ENCODE measurements around the gene ABHD16A.

Gene ABHD16A

GRCh38 chr6:31707701-31708100, 4.6 kb upstream of the ABHD16A start:
- Histone ChIP-seq H2AFZ (ENCODE audit: low read length) (no peak overlapping the region), H3K9me2 (replicated peaks; ENCODE audit: low read depth, low read length) (no peaks in the 10 kb centered on the region), H4K20me1 (ENCODE audit: insufficient read depth, low read length, poor library complexity, severe bottlenecking) (no peaks in the 10 kb centered on the region), H3K9me3 (ENCODE audit: insufficient read depth, low read depth, low read length) (no peaks in the 10 kb centered on the region), H3K4me1 (ENCODE audit: insufficient read depth, low read length, poor library complexity, severe bottlenecking) (peaks cover 19% of the 10 kb centered on the region), H3K79me2 (ENCODE audit: insufficient read depth, low read length) (peaks cover under 1% of the 10 kb centered on the region; the same call in 1 of the 2 replicates), H3K36me3 (ENCODE audit: insufficient read depth, low read length) (no peaks in the 10 kb centered on the region), H3F3A (ENCODE audit: low read depth) (no peaks in the 10 kb centered on the region), H3K27me3 (ENCODE audit: insufficient read depth, low read length, poor library complexity, severe bottlenecking) (no peaks in the 10 kb centered on the region), H3K9ac (ENCODE audit: low read depth, low read length, poor library complexity, severe bottlenecking) (no peak overlapping the region), H3K4me2 (ENCODE audit: low read depth, low read length, poor library complexity, severe bottlenecking) (no peak overlapping the region), H3K4me3 (ENCODE audit: low read length, poor library complexity, severe bottlenecking) (no peak overlapping the region)
- TF ChIP-seq CTCF (conservative IDR thresholded peaks at IDR 0.05; ENCODE audit: low read length) (no peak), EZH2phosphoT487 (IDR thresholded peaks at IDR 0.05; ENCODE audit: borderline replicate concordance) (no peak)

DNA sequence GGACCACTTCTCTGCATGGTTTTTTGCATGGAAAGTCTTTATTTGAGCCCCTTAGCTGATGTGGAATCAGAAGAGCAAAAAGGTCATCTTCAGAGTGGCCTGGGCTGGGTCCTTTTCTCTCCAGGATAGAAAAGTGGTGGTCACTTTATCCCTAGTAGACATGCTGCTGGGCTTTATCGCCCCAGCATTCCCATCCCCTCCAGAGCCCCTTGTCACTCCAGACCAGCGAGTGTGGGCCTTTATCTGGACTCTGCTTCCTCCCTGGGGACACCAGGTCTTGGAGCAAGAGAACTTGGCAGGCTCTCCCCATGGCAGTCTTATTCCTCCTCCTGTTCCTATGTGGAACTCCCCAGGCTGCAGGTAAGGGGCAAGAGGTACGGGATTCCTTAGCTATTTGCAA, 3.5 kb upstream of the ABHD16A start, which contains the start of gene LY6G6F:
LY6G6F (plus strand) TSS at position 268 of the 400 bp plus-strand sequence; CDS start at position 309, 41 bp downstream.
- no peak within 1 kb of the TSS for H3K4me2 ChIP-seq (ENCODE audit: low read depth, low read length, poor library complexity, severe bottlenecking)
- H3K9me2 ChIP-seq (replicated peaks; ENCODE audit: low read depth, low read length), result no peaks in the 10 kb centered on the region
- H3K4me1 ChIP-seq (ENCODE audit: insufficient read depth, low read length, poor library complexity, severe bottlenecking), result peaks cover 20% of the 10 kb centered on the region
- H3K4me3 ChIP-seq (ENCODE audit: low read length, poor library complexity, severe bottlenecking), result no peak within 1 kb of the TSS
- no peaks in the 10 kb centered on the region for H3K36me3 ChIP-seq (ENCODE audit: insufficient read depth, low read length)
- H3K27me3 ChIP-seq (ENCODE audit: insufficient read depth, low read length, poor library complexity, severe bottlenecking), result no peaks in the 10 kb centered on the region
- no peaks in the 10 kb centered on the region for H3K9me3 ChIP-seq (ENCODE audit: insufficient read depth, low read depth, low read length)
- peaks cover 6% of the 10 kb centered on the region for H4K20me1 ChIP-seq (ENCODE audit: insufficient read depth, low read length, poor library complexity, severe bottlenecking)
- no peak within 1 kb of the TSS for H2AFZ ChIP-seq (ENCODE audit: low read length)
- no peaks in the 10 kb centered on the region for H3F3A ChIP-seq (ENCODE audit: low read depth)
- H3K9ac ChIP-seq (ENCODE audit: low read depth, low read length, poor library complexity, severe bottlenecking), result no peak within 1 kb of the TSS
- H3K79me2 ChIP-seq (ENCODE audit: insufficient read depth, low read length), result peaks cover 12% of the 10 kb centered on the region
- TF ChIP-seq EZH2phosphoT487 (IDR thresholded peaks at IDR 0.05; ENCODE audit: borderline replicate concordance), result no peak
- TF ChIP-seq CTCF (conservative IDR thresholded peaks at IDR 0.05; ENCODE audit: low read length), result no peak

- H3K4me1 ChIP-seq (ENCODE audit: insufficient read depth, low read length, poor library complexity, severe bottlenecking), result peaks cover 20% of the 10 kb centered on the region
- H3K4me2 ChIP-seq (ENCODE audit: low read depth, low read length, poor library complexity, severe bottlenecking), result no peak overlapping the region
- H3K9me2 ChIP-seq (replicated peaks; ENCODE audit: low read depth, low read length), result no peaks in the 10 kb centered on the region
- H3K9ac ChIP-seq (ENCODE audit: low read depth, low read length, poor library complexity, severe bottlenecking), result no peak overlapping the region
- no peaks in the 10 kb centered on the region for H3K27me3 ChIP-seq (ENCODE audit: insufficient read depth, low read length, poor library complexity, severe bottlenecking)
- H3F3A ChIP-seq (ENCODE audit: low read depth), result no peaks in the 10 kb centered on the region
- no peak for TF ChIP-seq CTCF (conservative IDR thresholded peaks at IDR 0.05; ENCODE audit: low read length)
- no peak for TF ChIP-seq EZH2phosphoT487 (IDR thresholded peaks at IDR 0.05; ENCODE audit: borderline replicate concordance)
- H3K79me2 ChIP-seq (ENCODE audit: insufficient read depth, low read length), result peaks cover 19% of the 10 kb centered on the region
- no peak overlapping the region for H3K4me3 ChIP-seq (ENCODE audit: low read length, poor library complexity, severe bottlenecking)
- H4K20me1 ChIP-seq (ENCODE audit: insufficient read depth, low read length, poor library complexity, severe bottlenecking), result peaks cover 12% of the 10 kb centered on the region
- H3K36me3 ChIP-seq (ENCODE audit: insufficient read depth, low read length), result no peaks in the 10 kb centered on the region
- H2AFZ ChIP-seq (ENCODE audit: low read length), result no peak overlapping the region
- H3K9me3 ChIP-seq (ENCODE audit: insufficient read depth, low read depth, low read length), result no peaks in the 10 kb centered on the region
These were observed 2.8 kb upstream of the ABHD16A start for GRCh38 chr6:31705931-31706330.
